Testis (tissue), 3 donors: ENCODE results near the gene NLGN1. TPM values are rescaled to one million over a fixed set of nuclear protein-coding genes. Genes with fewer than 3 reads are reported as not detected.

Experiments used
- DNase-seq: peaks from one replicate; pipeline ENCODE4 v3.0.0-alpha.2; 2019
- H3K27ac ChIP-seq, 2 donors: fragments of 200-600 bp; sonication (generic); one replicate each; pipeline ENCODE4 v1.5.1; 2019
- H3K27me3 ChIP-seq: fragments of 200-600 bp; sonication (generic); one replicate; pipeline ENCODE4 v1.5.1; 2019
- H3K36me3 ChIP-seq: fragments of 200-600 bp; sonication (generic); one replicate; pipeline ENCODE4 v1.5.1; 2017; ENCODE audit warnings: low read depth; ENCODE audit errors: missing control alignments
- H3K4me1 ChIP-seq: fragments of 200-600 bp; sonication (generic); one replicate; pipeline ENCODE4 v1.5.1; 2019
- H3K4me3 ChIP-seq, 2 donors: fragments of 200-600 bp; sonication (generic); one replicate each; pipeline ENCODE4 v1.5.1; 2017 to 2019
- H3K9me3 ChIP-seq: fragments of 200-600 bp; sonication (generic); one replicate; pipeline ENCODE4 v1.5.1; 2017
- POLR2A ChIP-seq: fragments of 450-650 bp; IDR thresholded peaks from one replicate; pipeline ENCODE4 v1.6.1; 2017; ENCODE audit warnings: antibody characterized with exemption, mild to moderate bottlenecking, moderate library complexity
- WGBS, 2 donors: methylation state at CpG; one replicate each; pipeline ENCODE4 v1.1.5; 2018; 5-methylcytosine and 5-hydroxymethylcytosine counted together
- intact Hi-C: fragments of 100-400 bp; cut with DNase I; formaldehyde crosslinking; loops from one replicate; pipeline ENCODE4 v1.15.1; 2023; ENCODE audit warnings: low total_unique reads
- polyA plus RNA-seq: library from polyadenylated mRNA; stranded (reverse); fragments of 350-450 nt; fragmentation: Illumina TruSeq; extraction: RNeasy Lipid Tissue Mini Kit (QIAGEN cat#74804); gene quantifications from one replicate; pipeline ENCODE4 v1.2.3, GENCODE V29; 2014; ENCODE audit warnings: low read depth, low replicate concordance; ENCODE audit not compliant: insufficient read depth
- total RNA-seq, 2 donors: library from RNA; depleted of rRNA; stranded (reverse); fragments of >200 nt; gene quantifications; one replicate each; pipeline ENCODE4 v1.2.3, GENCODE V29; 2016
- TF ChIP-seq, protein P1 (sequence below), 3 experiments: fragments of 450-650 bp in 2 of 3; fragments of 200-600 bp in 1 of 3; sonication (generic) in 1 of 3; IDR thresholded peaks; one replicate each; pipeline ENCODE4 v1.5.1; 2016 to 2019; ENCODE audit warnings: antibody characterized with exemption in 3 of 3, mild to moderate bottlenecking in 2 of 3, moderate library complexity in 1 of 3

Gene NLGN1
- total and polyA plus RNA-seq, 3 donors from 2014 or later, result 10.6 to 19.2 (median 15.5) TPM

GRCh38 chr3:173986861-173987410, 589.4 kb downstream of the NLGN1 start:
- intact Hi-C loops, result no loop called here
- H3K27me3 ChIP-seq, result no peaks in the 10 kb centered on the region
- TF ChIP-seq, protein P1, sequence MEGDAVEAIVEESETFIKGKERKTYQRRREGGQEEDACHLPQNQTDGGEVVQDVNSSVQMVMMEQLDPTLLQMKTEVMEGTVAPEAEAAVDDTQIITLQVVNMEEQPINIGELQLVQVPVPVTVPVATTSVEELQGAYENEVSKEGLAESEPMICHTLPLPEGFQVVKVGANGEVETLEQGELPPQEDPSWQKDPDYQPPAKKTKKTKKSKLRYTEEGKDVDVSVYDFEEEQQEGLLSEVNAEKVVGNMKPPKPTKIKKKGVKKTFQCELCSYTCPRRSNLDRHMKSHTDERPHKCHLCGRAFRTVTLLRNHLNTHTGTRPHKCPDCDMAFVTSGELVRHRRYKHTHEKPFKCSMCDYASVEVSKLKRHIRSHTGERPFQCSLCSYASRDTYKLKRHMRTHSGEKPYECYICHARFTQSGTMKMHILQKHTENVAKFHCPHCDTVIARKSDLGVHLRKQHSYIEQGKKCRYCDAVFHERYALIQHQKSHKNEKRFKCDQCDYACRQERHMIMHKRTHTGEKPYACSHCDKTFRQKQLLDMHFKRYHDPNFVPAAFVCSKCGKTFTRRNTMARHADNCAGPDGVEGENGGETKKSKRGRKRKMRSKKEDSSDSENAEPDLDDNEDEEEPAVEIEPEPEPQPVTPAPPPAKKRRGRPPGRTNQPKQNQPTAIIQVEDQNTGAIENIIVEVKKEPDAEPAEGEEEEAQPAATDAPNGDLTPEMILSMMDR (IDR thresholded peaks at IDR 0.05), result no peak
- TF ChIP-seq POLR2A, result no peak
- no peak for DNase-seq
- no peaks in the 10 kb centered on the region for H3K9me3 ChIP-seq
- no peak overlapping the region for H3K4me3 ChIP-seq
- H3K27ac ChIP-seq, result no peak overlapping the region
- H3K4me1 ChIP-seq, result peaks cover 3% of the 10 kb centered on the region
- no peaks in the 10 kb centered on the region for H3K36me3 ChIP-seq

DNA sequence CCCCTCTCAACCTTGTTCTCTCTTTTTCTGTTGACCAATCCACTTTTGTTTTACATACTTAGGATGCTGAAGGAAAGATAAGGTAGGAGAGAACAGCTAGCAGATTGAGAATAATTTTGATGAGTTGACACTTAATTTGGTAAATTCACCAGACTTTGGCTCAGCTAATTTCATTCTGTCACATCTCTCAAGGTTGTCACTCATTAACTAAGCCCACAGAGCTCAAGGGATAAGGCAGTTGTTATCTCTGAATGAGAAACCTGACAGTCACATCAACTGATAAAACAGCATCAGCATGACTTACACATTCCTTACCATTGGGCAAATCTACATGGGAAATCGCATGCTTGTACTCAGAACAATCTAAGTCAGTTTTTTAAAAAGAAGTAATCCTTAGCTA, 591.4 kb downstream of the NLGN1 start:
- no peak overlapping the region for H3K4me3 ChIP-seq
- H3K36me3 ChIP-seq, result no peaks in the 10 kb centered on the region
- H3K4me1 ChIP-seq, result peaks cover 3% of the 10 kb centered on the region
- no peak overlapping the region for H3K27ac ChIP-seq
- intact Hi-C loops, result no loop called here
- DNase-seq, result no peak
- TF ChIP-seq POLR2A, result no peak
- TF ChIP-seq, protein P1 (IDR thresholded peaks at IDR 0.05), result no peak
- H3K27me3 ChIP-seq, result no peaks in the 10 kb centered on the region
- whole genome bisulfite sequencing, 2 donors, result 74 to 81% methylated on average over 1 of the region's 1 CpG
- H3K9me3 ChIP-seq, result no peaks in the 10 kb centered on the region

DNA sequence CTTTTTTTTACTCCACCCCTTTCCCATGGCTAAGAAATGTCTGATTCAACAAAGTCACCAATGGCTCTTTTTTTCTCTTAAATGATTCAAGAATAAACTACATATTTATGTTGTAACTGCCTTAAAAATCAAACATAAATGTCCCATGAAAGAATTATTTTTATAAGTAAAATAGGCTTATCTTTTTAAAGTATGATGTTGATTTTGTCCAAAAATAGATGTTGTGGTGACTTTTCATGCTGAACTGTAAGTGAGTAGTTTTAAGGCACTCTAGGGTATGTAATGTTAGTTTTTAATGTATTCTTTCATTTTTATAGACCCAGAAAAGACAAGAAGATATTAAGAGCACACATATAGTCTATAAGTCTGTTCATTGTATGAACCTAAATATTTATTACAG, 594.9 kb downstream of the NLGN1 start:
- Histone ChIP-seq H3K4me3 (no peak overlapping the region), H3K36me3 (no peaks in the 10 kb centered on the region), H3K9me3 (no peaks in the 10 kb centered on the region), H3K27ac (no peak overlapping the region), H3K4me1 (peaks cover 3% of the 10 kb centered on the region), H3K27me3 (no peaks in the 10 kb centered on the region)
- intact Hi-C loops, result no loop called here
- no peak for TF ChIP-seq POLR2A
- TF ChIP-seq, protein P1 (IDR thresholded peaks at IDR 0.05), result no peak
- DNase-seq, result no peak

GRCh38 chr3:173993299-173993698, 595.8 kb downstream of the NLGN1 start:
- TF ChIP-seq, protein P1 (IDR thresholded peaks at IDR 0.05), result no peak
- no peak for TF ChIP-seq POLR2A
- WGBS, 2 donors, result 47 to 59% methylated on average over 1 of the region's 1 CpG
- Histone ChIP-seq H3K4me1 (peaks cover 3% of the 10 kb centered on the region), H3K27me3 (no peaks in the 10 kb centered on the region), H3K36me3 (no peaks in the 10 kb centered on the region), H3K4me3 (no peak overlapping the region), H3K9me3 (no peaks in the 10 kb centered on the region), H3K27ac (no peak overlapping the region)
- intact Hi-C loops, result no loop called here
- DNase-seq, result no peak

DNA sequence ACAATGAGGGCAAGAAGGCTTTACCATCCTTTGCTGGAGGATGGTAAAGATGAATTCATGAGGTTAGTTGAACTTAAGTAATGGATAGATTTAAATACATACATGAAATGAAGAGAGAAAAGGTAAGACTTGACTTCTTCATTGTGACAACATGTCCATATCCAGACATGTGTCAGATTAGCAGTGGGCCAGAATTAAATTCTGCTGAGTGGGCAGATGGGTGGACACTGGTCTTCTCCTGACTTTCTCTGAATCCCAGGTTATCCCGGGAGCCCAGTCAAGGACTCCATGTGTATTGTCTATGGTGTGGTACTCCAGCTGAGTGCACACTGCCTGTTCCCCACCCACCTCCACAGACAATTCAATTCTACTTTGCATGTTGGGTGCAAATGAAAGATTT, 603.1 kb downstream of the NLGN1 start:
- TF ChIP-seq, protein P1 (IDR thresholded peaks at IDR 0.05), result no peak
- no peak for TF ChIP-seq POLR2A
- WGBS, 2 donors, result 91 to 95% methylated on average over 1 of the region's 1 CpG

More for the DNA sequence above, 603.1 kb downstream of the NLGN1 start:
- H3K4me3 ChIP-seq, result no peak overlapping the region
- no peaks in the 10 kb centered on the region for H3K4me1 ChIP-seq
- no peak for DNase-seq
- H3K9me3 ChIP-seq, result no peaks in the 10 kb centered on the region
- H3K27me3 ChIP-seq, result no peaks in the 10 kb centered on the region
- no peaks in the 10 kb centered on the region for H3K36me3 ChIP-seq
- intact Hi-C loops, result no loop called here
- no peak overlapping the region for H3K27ac ChIP-seq
